Erythroblast (primary cell): ENCODE measurements around the gene RCAN2.

Experiments
- GATA1 ChIP-seq: IDR thresholded peaks from 2 replicates; pipeline ENCODE4 v1.6.1; 2011; ENCODE audit warnings: low read depth, mild to moderate bottlenecking, control low read depth, low read length, moderate library complexity
- POLR2A ChIP-seq: IDR thresholded peaks from 2 replicates; pipeline ENCODE4 v1.6.1; 2011; ENCODE audit warnings: mild to moderate bottlenecking, low read length

DNA sequence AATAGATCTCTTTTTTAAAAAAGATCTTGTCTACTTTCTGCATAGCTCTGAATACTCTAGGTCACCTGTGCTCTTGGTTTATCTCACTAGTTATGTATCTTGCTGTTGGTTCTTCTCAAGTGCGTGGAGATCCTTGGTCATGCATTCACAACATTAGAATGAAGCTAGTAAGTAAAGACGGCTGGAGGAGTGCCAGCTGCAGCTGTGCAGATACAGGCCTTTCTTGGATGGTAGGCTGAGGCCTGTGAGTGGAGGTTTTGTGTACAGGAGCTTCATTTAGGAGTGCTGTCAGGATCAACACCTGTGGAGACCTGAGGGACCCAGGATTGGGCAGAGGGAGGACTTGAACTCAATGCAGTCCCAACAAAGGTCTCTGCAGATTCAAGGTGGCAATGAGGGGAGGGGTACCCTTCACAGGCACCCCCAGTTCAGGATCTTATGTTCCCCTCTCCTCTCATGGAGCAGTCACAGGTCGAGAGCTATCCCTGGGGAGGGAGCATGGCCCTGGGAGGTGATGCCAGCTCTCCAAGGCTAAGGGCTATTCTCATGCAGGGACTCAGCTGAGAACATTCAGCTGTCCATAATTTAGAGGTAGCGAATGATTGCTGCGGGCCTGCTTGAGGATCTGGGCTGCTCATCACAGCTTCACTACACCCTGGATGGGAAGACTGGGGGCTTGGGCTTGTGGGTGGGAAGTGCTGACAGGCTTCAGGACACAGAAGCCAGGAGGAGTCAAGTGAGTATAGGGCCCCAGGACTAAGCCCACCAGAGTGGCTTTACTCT lies 221.6 kb downstream of the RCAN2 start:
- no peak for TF ChIP-seq POLR2A
- TF ChIP-seq GATA1 = no peak
